Measurements from ENCODE around the gene CD47.

Gene CD47

GRCh38 chr3:108090049-108090700 lies 656 bp downstream of the CD47 start:
- peak; percentile 27 to 71 (median 52) for DNase-seq

GRCh38 chr3:108089579-108089978 lies 1.3 kb downstream of the CD47 start:
- peak in 1 of 5 donors; percentile 15 for DNase-seq

- DNase-seq, result peak in 2 of 5 donors; percentile 17 to 90
Measured at GRCh38 chr3:108088697-108089096, 2.1 kb downstream of the CD47 start.

GRCh38 chr3:108088146-108088545 lies 2.7 kb downstream of the CD47 start:
- no peak for DNase-seq

GRCh38 chr3:108086653-108087052 lies 4.2 kb downstream of the CD47 start:
- DNase-seq, result no peak

GRCh38 chr3:108085810-108086350 lies 5.0 kb downstream of the CD47 start:
- DNase-seq, result no peak

- DNase-seq, result no peak
Measured at GRCh38 chr3:108085370-108085769, 5.5 kb downstream of the CD47 start.

DNA sequence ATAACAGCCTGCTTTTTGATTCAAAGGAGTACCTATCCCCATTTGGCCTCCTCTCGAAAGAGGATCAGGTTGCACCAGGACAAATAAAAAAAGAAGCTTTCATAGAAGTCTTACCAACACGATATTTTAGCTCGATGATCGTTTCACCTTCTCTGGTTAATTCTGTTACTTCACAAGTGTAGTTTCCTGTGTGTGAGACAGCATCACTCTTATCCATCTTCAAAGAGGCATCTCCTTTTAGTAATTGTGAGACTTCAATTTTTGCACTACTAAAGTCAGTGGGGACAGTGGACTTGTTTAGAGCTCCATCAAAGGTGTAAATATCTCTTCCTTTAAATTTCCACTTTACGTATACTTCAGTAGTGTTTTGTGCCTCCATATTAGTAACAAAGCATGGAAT lies 11.0 kb downstream of the CD47 start:
- no peak for DNase-seq

GRCh38 chr3:108079043-108079442 lies 11.8 kb downstream of the CD47 start:
- no peak for DNase-seq

DNA sequence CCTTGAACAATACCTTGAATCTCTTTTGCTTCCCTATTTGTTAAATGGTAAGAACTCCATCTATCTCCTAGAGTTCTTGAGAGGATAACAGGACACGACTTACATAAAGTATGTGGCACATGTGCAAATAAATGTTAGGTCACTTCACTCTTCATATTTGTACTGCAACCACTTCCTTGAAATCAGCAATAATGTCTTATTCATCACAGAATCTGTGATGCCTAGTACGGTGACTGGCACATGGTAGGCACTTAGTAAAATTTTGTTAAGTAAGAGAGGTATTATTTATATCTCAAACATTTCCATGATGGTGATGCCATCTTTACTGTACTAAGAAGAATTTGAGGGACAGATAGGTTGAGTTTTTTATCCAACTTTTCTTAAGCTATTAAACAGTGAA lies 14.3 kb downstream of the CD47 start:
- no peak for DNase-seq

DNA sequence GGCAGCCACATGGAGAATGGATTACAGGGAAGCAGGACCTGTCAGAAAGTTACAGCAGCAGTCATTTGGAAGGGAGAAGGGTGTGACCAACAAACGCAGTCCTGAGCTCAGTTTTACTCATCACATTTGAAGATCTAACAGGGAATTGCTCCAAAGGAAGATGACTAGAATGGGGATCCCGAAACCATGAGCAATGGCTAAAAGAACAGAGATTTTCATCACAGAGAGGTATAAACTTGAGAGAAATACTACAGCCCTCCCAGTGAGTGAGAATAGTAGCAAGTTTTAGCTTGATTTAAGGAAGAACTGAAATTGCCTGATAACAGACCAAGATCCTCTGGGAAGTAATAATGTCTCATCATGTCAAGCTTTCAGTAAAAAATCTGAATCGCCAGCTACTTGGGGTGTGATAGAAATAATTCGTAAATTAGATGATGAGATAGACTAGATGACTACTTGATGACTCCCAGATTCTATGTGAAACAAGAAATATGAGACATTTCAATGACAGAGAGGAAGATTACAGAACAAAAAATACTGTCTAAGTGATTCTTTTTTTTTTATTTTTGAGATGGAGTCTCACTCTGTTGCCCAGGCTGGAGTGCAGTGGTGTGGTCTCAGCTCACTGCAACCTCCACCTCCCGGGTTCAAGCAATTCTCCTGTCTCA lies 16.9 kb downstream of the CD47 start:
- DNase-seq, result no peak

DNA sequence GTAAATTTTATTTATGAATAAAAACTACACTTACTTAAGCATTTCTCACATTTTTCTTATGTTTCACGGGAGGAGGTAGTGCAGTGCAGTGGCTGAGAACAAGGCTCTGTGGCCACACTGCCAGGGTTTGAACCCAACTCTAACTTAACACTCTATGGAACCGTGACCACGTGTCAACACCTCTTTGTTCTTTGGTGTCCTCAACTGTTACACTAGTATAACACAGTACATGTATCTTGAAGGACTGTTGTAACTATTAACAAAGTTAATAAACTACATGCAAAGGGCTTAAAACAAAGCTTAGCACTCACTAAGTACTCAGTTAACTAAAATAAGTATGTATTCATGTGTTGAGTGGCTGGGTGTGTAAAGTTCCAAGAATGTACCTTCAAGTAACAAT lies 19.5 kb downstream of the CD47 start:
- DNase-seq, result no peak

DNA sequence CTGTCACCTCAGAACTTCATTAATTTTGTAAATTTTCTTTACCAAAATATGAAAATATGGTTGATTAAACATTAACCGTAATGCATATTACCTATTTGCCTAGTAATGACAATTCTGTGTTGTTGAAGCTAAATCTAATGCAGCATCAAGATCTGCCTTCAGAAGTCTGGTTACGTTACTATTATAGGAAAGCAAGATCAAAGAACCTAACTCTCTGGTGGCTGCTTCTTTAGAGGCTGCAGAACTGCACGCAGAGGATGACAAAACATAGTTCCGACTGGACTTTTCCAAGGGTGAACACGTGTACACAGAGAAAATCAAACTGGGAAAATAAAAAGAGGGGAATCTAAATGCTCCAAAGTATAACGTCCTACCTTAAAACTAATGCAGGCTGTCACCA lies 20.5 kb downstream of the CD47 start:
- DNase-seq, result no peak

DNA sequence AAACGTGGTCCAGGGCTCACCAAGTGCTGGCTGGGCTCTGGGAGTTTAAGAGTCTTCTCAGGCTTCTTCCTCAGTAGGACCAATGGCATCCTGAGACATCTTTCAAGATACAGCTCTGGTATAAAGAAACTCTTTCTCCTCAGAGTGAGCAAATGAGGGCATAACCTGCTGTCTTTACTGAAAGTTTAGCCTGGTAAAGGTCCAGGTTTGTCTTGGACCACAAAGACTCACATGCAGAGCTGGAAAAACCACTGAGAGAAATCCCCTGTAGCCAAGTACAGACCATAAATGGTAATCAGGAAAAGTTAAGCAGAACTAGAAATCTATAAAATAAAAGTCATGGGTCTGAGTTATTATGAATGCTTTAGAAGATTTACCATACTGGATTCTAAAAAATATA lies 23.1 kb downstream of the CD47 start:
- DNase-seq, result no peak

DNA sequence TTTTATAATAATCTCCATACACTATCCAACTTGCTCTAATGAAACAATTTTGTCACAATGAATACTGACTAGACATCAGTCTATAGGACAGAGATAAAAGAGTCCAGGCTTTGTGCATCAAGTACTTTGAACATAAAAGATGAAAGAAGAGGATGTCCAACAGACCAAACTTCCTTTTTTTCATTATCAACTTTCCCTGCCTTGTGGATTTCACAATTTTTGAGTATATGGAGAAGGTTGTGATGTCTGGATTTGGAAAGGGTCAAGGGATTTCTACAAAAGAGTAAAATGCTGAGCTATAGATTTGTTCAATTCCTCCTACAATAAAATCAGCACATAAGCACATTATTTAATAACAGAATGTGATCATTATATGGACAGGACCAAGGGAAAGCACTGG lies 25.7 kb downstream of the CD47 start:
- DNase-seq, result no peak

- DNase-seq, result no peak
Measured at GRCh38 chr3:108064293-108064887, 26.4 kb downstream of the CD47 start.

- DNase-seq, result no peak
Measured at GRCh38 chr3:108062051-108062450, 28.8 kb downstream of the CD47 start.

DNA sequence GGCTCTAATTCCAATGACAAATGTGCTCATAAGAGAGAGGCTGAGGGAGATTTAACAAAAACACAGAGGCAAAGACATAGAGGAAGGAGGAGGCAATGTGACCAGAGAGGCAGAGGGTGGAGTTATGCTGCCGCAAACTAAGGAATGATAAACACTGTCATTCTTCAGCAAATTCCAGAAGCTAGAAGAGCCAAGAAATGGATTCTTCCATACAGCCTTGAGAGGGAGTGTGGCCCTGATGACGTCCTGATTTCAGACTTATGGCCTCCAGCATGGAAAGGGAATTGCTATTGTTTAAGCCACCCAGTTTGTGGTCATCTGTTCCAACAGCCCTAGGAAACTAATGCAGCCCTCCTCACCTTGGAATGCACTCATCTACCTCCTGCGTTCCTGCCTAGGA lies 30.5 kb downstream of the CD47 start:
- DNase-seq, result no peak

DNA sequence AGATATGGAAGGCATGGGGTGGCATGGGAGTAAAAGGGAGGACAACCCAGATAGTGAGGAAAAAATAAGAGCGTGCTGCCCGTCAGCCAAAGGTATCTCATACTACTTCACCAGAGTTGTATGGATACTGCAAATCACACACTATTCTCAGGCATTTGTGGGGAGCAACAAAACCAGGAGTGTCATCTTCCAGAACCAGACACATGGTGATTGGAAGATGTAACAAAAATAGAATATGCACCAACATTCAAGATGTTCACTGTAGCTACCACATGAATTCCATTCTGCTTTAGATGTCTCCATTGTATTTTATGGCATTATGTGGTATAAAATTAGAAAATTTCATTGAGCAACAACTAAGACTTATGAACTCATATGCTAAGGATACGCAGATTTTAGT lies 34.9 kb downstream of the CD47 start:
- DNase-seq, result no peak

GRCh38 chr3:108054935-108055334 lies 35.9 kb downstream of the CD47 start:
- no peak for DNase-seq

DNA sequence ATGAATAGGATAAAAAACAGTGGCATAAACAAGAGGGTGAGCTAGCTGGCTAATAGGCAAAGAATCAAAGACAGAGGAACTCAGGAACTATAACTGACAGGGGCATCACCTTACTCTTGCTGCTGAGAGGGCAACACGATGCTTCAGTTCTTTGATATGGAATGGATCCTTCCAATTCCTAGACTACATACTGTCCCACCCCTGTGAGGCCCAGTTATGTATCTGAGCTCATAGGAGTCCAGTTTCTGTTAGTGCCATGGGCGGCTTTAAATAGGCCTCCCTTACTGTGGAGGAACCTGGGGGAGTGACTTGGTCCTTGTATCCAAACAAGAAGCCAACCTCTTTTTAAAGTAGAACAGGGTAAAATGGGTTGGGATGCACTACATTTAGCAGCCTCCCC lies 37.3 kb downstream of the CD47 start:
- DNase-seq, result no peak

DNA sequence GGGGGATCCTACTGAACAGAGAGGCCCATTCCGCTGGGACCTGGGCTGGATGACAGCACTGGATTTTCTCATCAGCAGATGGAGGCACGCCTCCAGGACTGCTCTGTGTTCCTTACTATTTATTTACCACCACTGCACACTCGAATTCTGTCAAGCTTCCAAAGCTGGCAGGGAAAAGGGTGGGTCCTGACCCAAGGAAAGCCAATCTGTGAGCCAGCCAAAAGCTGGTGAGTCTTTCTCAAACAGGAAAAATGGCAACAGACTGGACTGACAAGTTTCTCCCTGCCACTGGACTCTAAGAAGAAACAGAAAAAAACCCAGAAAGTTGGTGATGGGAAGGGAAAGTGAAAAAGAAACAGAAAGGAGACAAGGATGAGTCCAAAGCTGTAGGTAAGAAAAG lies 37.8 kb downstream of the CD47 start:
- DNase-seq, result no peak

DNA sequence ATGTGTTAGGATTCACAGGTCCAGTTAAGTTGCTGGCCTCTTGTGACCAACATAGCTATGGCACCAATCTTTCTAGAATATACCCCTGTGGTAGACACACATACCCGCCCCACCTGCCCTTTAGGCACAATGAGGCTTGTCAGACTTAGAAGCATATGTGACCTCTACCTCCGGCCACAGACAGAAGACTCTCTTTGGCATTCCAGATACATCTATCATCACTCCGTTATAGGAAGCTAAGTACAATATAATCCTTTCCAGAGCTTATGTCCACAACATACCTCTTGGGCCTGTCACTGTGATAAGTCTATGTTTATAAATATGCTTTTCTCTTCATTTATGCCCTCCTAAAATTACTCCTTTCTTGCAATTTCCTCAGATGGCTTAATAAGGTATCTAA lies 39.8 kb downstream of the CD47 start:
- DNase-seq, result no peak

- no peak for DNase-seq
Measured at GRCh38 chr3:108047987-108048386, 42.8 kb downstream of the CD47 start.
